ENCODE data around the gene IKBKE. TPM values are rescaled to one million over a fixed set of nuclear protein-coding genes. Genes with fewer than 3 reads are reported as not detected.

Gene IKBKE
- total RNA-seq, 1 experiment from 2014 or later: 12.6 TPM

GRCh38 chr1:206446688-206447421, 23.4 kb upstream of the IKBKE start:
- H3K27ac ChIP-seq: no peak overlapping the region
- DNase-seq (ENCODE audit: low read depth in 1 of 2, low spot score in 2 of 2): no peak
- peaks cover 67% of the 10 kb centered on the region for H3K36me3 ChIP-seq
- no peak overlapping the region for H3K4me3 ChIP-seq
- no peaks in the 10 kb centered on the region for H3K27me3 ChIP-seq (replicated peaks)
- no peaks in the 10 kb centered on the region for H3K4me1 ChIP-seq (replicated peaks)
- no peaks in the 10 kb centered on the region for H3K9me3 ChIP-seq (replicated peaks)

- no peak for DNase-seq (ENCODE audit: low read depth in 1 of 2, low spot score in 2 of 2)
- no peaks in the 10 kb centered on the region for H3K9me3 ChIP-seq (replicated peaks)
- no peaks in the 10 kb centered on the region for H3K27me3 ChIP-seq (replicated peaks)
- peaks cover 65% of the 10 kb centered on the region for H3K36me3 ChIP-seq
- no peaks in the 10 kb centered on the region for H3K4me1 ChIP-seq (replicated peaks)
- H3K4me3 ChIP-seq: no peak overlapping the region
- H3K27ac ChIP-seq: no peak overlapping the region
Observed at GRCh38 chr1:206447422-206447765, 22.9 kb upstream of the IKBKE start.

GRCh38 chr1:206447792-206448191, 22.5 kb upstream of the IKBKE start:
- H3K27me3 ChIP-seq (replicated peaks): no peaks in the 10 kb centered on the region
- no peaks in the 10 kb centered on the region for H3K9me3 ChIP-seq (replicated peaks)
- H3K4me3 ChIP-seq: no peak overlapping the region
- peaks cover 62% of the 10 kb centered on the region for H3K36me3 ChIP-seq
- H3K4me1 ChIP-seq (replicated peaks): no peaks in the 10 kb centered on the region
- H3K27ac ChIP-seq: no peak overlapping the region
- DNase-seq (ENCODE audit: low read depth in 1 of 2, low spot score in 2 of 2): no peak

- no peaks in the 10 kb centered on the region for H3K9me3 ChIP-seq (replicated peaks)
- DNase-seq (ENCODE audit: low read depth in 1 of 2, low spot score in 2 of 2): no peak
- no peaks in the 10 kb centered on the region for H3K27me3 ChIP-seq (replicated peaks)
- no peak overlapping the region for H3K27ac ChIP-seq
- peaks cover 60% of the 10 kb centered on the region for H3K36me3 ChIP-seq
- no peak overlapping the region for H3K4me3 ChIP-seq
- no peaks in the 10 kb centered on the region for H3K4me1 ChIP-seq (replicated peaks)
Observed at GRCh38 chr1:206448471-206448870, 21.8 kb upstream of the IKBKE start.

- Histone ChIP-seq H3K36me3 (peaks cover 62% of the 10 kb centered on the region), H3K4me3 (no peak overlapping the region), H3K27ac (no peak overlapping the region), H3K9me3 (replicated peaks) (no peaks in the 10 kb centered on the region), H3K4me1 (replicated peaks) (no peaks in the 10 kb centered on the region), H3K27me3 (replicated peaks) (no peaks in the 10 kb centered on the region)
- no peak for DNase-seq (ENCODE audit: low read depth in 1 of 2, low spot score in 2 of 2)
Observed at GRCh38 chr1:206449565-206449964, 20.7 kb upstream of the IKBKE start.

- no peak for DNase-seq (ENCODE audit: low read depth in 1 of 2, low spot score in 2 of 2)
- Histone ChIP-seq H3K9me3 (replicated peaks) (no peaks in the 10 kb centered on the region), H3K27me3 (replicated peaks) (no peaks in the 10 kb centered on the region), H3K27ac (no peak overlapping the region), H3K4me3 (no peak overlapping the region), H3K4me1 (replicated peaks) (no peaks in the 10 kb centered on the region), H3K36me3 (peaks cover 63% of the 10 kb centered on the region)
Observed at GRCh38 chr1:206450281-206450680, 20.0 kb upstream of the IKBKE start.

GRCh38 chr1:206451134-206451686, 19.1 kb upstream of the IKBKE start:
- Histone ChIP-seq H3K4me1 (replicated peaks) (no peaks in the 10 kb centered on the region), H3K27me3 (replicated peaks) (no peaks in the 10 kb centered on the region), H3K36me3 (peaks cover 66% of the 10 kb centered on the region), H3K4me3 (no peak overlapping the region), H3K27ac (no peak overlapping the region), H3K9me3 (replicated peaks) (no peaks in the 10 kb centered on the region)
- DNase-seq (ENCODE audit: low read depth in 1 of 2, low spot score in 2 of 2): no peak

GRCh38 chr1:206453111-206453510, 17.2 kb upstream of the IKBKE start:
- Histone ChIP-seq H3K9me3 (replicated peaks) (no peaks in the 10 kb centered on the region), H3K36me3 (peaks cover 67% of the 10 kb centered on the region), H3K27me3 (replicated peaks) (no peaks in the 10 kb centered on the region), H3K27ac (no peak overlapping the region), H3K4me3 (no peak overlapping the region), H3K4me1 (replicated peaks) (peaks cover 8% of the 10 kb centered on the region)
- DNase-seq (ENCODE audit: low read depth in 1 of 2, low spot score in 2 of 2): no peak

GRCh38 chr1:206455289-206455665, 15.0 kb upstream of the IKBKE start:
- peaks cover 66% of the 10 kb centered on the region for H3K36me3 ChIP-seq
- peaks cover 8% of the 10 kb centered on the region for H3K4me1 ChIP-seq (replicated peaks)
- no peak overlapping the region for H3K4me3 ChIP-seq
- H3K27ac ChIP-seq: no peak overlapping the region
- H3K9me3 ChIP-seq (replicated peaks): no peaks in the 10 kb centered on the region
- no peak for DNase-seq (ENCODE audit: low read depth in 1 of 2, low spot score in 2 of 2)
- H3K27me3 ChIP-seq (replicated peaks): no peaks in the 10 kb centered on the region

- no peaks in the 10 kb centered on the region for H3K9me3 ChIP-seq (replicated peaks)
- H3K27me3 ChIP-seq (replicated peaks): no peaks in the 10 kb centered on the region
- H3K27ac ChIP-seq: no peak overlapping the region
- peaks cover 62% of the 10 kb centered on the region for H3K36me3 ChIP-seq
- no peak overlapping the region for H3K4me3 ChIP-seq
- DNase-seq (ENCODE audit: low read depth in 1 of 2, low spot score in 2 of 2): no peak
- H3K4me1 ChIP-seq (replicated peaks): peaks cover 8% of the 10 kb centered on the region
Observed at GRCh38 chr1:206455666-206456344, 14.5 kb upstream of the IKBKE start.

GRCh38 chr1:206456577-206457370, 13.5 kb upstream of the IKBKE start:
- Histone ChIP-seq H3K36me3 (peaks cover 67% of the 10 kb centered on the region), H3K4me3 (no peak overlapping the region)
- no peak for DNase-seq (ENCODE audit: low read depth in 1 of 2, low spot score in 2 of 2)

GRCh38 chr1:206457408-206458120, 12.7 kb upstream of the IKBKE start:
- Histone ChIP-seq H3K27me3 (replicated peaks) (no peaks in the 10 kb centered on the region), H3K36me3 (peaks cover 67% of the 10 kb centered on the region), H3K27ac (no peak overlapping the region), H3K4me1 (replicated peaks) (peaks cover 8% of the 10 kb centered on the region), H3K9me3 (replicated peaks) (no peaks in the 10 kb centered on the region), H3K4me3 (no peak overlapping the region)
- no peak for DNase-seq (ENCODE audit: low read depth in 1 of 2, low spot score in 2 of 2)

More at GRCh38 chr1:206456577-206457370, 13.5 kb upstream of the IKBKE start:
- H3K27ac ChIP-seq: no peak overlapping the region
- no peaks in the 10 kb centered on the region for H3K9me3 ChIP-seq (replicated peaks)
- peaks cover 8% of the 10 kb centered on the region for H3K4me1 ChIP-seq (replicated peaks)
- no peaks in the 10 kb centered on the region for H3K27me3 ChIP-seq (replicated peaks)

- H3K36me3 ChIP-seq: peaks cover 62% of the 10 kb centered on the region
- H3K27me3 ChIP-seq (replicated peaks): no peaks in the 10 kb centered on the region
Observed at GRCh38 chr1:206459703-206460102, 10.6 kb upstream of the IKBKE start.

More at GRCh38 chr1:206459703-206460102, 10.6 kb upstream of the IKBKE start:
- no peak overlapping the region for H3K27ac ChIP-seq
- H3K9me3 ChIP-seq (replicated peaks): no peaks in the 10 kb centered on the region
- DNase-seq (ENCODE audit: low read depth in 1 of 2, low spot score in 2 of 2): no peak
- H3K4me1 ChIP-seq (replicated peaks): peaks cover 8% of the 10 kb centered on the region
- no peak overlapping the region for H3K4me3 ChIP-seq
